Activated CD4-positive, CD25-positive, alpha-beta regulatory T cell treated with anti-CD3 and anti-CD28 coated beads, Interleukin-2, amount 50 U/mL, for 72 hours (primary cell): Measurements from ENCODE around the gene RAB11FIP4.

ENCODE experiments used
- DNase-seq: peaks from one replicate; pipeline ENCODE4 v3.0.0; 2021

RAB11FIP4 gene

DNA sequence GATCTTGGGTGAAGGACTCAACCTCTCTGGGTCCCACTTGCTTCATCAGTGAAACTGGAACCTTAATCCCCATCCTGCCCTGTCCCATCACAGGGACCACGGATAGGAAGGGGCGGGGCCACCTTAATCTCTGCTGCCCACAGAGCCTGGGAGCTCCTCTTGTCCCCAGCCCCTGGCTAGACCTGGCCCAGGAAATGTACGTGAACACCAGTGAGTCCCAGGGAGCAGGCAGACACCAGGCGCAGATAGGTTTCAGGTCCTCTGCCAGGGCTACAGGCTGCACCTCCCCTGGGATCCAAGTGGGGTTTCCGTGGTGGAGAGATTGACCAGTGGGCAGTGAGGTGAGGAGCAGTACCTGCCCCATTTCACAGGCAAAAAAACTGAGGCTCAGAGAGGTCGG lies 21.0 kb downstream of the RAB11FIP4 start:
- DNase-seq, result no peak

DNA sequence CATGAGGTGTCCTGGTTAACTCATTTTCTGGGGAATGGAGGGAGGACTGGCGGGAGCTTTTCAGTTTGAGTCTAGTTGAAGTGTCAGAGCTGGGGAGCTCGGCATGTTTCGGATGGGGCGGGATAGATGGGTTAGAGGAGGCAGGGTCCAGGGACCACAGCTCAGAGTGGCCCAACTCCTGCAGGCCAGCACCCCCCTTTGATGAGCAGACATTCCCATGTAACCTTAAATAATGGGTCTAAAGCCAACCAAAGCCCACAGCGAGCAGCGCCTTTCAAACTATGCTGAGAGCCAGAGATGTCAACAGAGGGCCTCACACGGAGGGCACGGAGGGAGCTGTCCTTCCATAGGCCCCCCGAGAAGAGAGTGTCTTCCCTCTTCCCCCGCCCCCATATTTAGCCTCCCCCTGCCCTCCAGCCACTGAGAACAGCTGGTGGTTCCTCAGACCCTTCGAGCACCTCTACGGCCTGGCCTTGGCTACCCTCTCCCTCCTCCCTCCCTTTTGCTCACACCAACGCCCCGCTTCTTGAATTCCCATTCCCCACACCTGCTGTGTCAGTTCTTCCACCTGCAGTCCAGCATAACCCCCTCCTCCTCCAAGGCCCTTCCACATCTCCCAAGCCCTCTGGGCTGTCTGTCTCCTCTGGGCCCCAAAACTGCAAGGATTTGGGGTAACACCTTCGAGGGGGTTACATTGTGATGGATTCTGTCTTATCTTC lies 21.8 kb downstream of the RAB11FIP4 start:
- no peak for DNase-seq

DNA sequence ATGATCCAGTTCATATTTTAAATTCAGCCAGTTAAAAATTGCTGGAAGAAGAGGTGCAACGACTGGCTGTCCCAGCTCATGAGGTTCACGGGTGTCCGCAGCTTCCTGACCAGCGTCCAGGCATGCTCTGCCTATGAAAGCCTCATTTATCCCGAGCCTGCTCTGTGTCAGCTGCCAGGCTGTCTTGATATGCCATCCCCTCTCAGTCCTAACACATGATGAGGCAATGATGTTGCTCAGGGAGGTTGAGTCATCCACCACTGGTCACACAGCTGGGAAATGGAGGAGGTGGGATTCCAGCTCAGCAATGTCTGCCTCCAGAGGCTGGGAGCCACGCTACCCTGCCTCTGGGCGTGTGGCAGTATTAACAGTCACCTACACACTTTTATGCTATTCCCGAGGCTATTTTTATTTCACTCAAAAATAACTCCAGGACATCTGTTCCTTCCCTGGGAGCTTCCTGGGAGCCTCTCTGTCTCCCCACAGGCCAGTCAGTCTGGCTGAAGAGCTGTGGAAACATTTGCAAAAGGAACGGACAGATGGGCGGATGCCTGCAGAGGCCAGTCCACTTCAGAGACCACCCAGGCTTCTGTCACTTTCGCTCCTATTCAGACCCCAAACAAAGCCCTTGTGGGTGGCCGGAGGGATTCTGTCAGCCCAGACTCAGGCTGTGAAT lies 22.5 kb downstream of the RAB11FIP4 start:
- no peak for DNase-seq

DNA sequence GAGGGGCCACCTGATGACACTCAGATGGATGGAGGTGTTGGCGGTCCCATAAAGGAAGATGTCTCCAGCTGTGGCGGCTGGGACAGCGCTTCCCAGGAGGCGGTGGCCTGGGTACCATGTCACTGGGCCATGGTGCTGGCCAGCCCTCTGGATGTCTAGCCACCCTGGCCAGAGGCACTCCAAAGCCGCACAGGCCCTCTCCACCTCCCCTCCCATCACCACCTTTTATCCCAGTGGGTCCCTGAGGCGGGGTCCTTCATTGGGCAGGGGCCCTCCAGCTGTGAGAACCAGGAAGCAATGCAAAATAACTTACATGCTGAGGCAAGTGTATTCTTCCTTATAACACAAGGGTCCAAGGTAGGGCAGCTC lies 23.1 kb downstream of the RAB11FIP4 start:
- DNase-seq, result no peak

DNA sequence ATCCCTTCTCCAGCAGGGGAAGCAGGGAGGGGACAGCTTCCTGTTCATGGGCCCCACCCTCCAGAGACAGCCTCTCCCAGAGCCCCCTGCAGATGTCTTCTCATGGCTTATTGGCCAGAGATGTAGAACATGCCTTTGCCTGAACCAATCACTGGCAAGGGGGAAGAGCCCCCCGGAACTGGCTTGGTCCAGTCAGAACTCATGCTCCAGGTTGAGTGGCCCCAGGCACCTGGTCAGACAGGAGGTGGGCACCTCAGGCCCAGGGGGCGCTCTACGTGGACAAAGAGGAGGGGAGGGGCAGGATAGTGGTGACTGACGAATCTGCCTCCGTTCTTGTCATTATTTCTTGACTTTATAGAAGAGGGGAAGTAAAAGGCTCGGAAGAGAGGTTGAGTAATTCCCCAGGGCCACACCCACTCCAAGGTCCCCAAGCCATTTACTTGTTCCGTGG lies 23.6 kb downstream of the RAB11FIP4 start:
- DNase-seq, result no peak

DNA sequence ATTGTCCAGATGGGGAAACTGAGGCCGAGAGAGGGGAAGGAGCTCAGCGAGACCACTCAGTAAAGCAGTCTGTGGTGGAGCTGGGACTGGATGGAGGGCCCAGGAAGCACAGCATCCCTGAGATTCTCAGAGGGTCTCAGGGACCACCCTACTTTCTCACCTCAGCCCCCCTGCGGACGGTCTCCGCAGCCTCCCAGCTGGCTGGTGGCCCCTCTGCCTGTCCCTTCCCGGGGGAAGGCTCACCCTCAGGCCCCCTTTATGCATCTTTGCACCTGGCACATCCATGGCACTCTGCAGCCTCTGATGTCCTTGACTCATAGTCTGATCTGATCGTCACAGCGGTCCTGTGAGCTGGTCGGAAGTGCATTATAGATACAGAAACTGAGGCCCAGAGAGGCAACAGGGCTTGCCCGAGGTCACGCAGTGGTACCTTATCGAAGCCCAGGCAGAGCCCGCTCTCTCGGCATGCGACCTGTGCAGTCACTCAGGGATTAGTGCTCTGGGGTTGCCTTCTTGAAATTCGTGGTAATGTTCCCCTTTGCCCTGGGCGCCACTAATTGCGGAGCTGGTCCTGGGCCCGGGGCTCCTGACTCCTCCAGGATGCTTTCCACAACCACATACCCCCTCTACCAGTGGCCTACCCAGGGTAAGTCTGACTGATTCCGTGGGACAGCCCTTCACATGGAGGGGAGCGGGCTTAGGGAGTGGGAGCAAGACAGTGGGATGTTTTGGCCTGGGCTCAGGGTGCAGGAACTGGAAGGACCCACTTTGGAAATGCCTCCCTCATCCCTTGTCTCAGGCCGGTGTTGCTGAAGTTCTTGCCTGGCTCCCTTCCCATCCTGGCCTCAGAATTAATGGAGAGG lies 24.4 kb downstream of the RAB11FIP4 start:
- no peak for DNase-seq

DNA sequence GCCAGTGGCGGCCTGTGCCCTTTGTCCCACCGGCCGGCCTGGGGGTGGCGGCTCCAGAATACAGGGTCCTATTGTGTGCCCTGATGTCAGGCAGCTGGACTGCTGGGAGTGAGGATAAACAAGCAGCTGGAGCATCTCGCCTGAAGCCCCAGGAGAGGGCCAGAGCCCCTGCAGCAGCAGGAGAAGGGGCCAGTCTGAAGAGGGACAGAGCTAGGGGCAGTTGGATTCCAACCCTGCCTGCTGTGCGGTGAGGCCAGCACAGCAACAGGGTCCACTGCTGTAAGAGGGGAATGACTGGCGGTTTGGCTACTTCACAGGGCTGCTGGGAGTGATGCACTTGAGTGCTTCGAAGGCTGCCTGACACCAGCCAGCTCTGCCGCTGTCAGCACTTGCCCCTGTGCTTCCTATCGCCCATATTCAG lies 25.0 kb downstream of the RAB11FIP4 start:
- no peak for DNase-seq

DNA sequence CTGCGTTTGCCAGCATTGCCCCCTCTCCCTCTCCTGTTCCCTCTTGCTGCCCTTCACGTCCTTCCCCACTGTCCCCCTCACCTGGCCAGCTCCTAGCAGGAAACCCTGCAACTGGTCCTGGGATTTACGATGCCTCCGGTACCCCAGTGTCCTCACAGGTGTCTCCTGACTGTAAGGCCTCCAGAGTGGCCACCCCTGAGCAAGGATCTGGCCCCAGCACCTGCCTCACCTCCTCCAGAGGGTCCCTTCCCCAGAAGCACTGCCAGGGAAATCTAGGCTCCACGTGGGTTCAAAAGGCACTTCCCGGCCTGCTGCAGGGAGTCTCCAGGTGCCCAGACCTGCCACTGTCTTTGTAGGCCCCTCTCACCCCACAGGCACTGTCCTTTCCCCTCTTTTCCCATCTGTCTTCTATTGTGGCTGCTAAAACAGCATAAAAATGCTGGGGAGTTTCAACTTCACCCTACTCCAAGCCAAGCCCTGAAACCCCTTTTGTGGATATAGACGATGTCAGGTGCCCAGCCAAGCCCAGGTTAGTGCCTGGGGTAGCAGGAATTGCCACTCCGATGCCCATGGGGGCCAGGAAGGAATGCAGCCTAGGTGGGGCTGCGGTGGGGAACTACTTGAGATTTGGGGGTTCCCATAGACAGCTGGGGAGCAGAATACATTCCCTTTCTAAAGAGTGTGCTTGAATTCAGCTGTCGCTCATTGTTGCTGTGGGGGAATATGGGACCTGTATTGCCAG lies 25.7 kb downstream of the RAB11FIP4 start:
- DNase-seq, result no peak

DNA sequence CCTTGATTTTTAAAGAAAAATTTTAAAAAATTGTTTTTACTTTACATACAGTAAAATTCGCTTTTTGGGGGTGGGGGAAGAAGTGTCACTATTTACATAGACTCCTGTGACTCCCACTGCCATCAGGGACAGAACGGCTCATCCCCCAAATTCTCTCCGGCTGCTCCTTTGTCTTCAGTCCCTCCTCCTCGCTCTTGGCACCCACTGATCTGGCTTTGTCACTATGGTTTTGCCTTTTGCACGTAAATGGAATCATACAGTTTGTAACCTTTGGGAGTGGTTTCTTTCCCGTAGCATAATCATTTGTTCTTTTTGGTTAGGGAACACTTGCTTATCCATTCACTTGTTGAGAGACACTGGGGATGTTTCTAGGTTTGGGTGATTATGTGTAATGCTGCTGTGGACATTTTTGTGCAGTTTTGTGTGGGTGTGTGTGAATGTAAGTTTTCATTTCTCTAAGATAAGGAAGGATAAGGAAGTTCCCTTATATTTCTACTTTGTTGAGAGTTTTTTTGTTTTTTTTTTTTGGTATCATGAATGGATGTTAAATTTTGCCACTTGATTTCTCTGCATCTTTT lies 27.4 kb downstream of the RAB11FIP4 start:
- no peak for DNase-seq

DNA sequence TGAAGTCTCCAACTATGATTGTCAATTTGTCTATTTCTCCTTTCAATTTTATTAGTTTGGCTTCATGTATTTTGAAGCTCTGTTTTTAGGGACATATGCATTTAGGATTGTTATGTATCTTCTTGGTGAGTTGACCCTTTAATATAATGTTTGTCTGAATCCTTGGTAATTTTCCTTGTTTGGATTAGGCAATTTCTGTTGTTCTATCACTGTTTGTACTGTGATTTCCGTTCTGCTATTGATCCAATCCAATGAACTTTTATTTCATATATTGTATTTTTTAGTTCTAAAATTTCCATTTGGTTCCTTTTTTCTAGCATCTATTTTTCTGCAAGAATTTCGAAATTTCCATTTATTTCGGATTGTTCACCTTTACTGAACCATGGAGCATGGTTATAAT lies 31.0 kb downstream of the RAB11FIP4 start:
- DNase-seq, result no peak

DNA sequence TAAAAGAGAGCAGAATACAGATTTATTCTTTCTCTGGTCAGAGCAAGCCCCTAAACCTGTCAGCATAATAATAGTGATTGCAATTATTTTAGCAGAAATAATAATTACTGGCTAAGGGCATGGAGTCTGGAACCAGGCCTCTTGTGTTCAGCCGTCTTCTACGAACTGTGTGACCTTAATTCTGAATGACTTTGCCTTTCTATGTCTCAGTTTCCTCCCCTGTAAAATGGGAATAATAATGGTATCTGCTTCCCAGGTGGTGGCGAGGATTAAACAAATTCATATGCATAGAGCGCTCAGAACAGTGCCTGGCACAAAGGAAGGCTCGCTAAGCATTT lies 33.4 kb downstream of the RAB11FIP4 start:
- no peak for DNase-seq

DNA sequence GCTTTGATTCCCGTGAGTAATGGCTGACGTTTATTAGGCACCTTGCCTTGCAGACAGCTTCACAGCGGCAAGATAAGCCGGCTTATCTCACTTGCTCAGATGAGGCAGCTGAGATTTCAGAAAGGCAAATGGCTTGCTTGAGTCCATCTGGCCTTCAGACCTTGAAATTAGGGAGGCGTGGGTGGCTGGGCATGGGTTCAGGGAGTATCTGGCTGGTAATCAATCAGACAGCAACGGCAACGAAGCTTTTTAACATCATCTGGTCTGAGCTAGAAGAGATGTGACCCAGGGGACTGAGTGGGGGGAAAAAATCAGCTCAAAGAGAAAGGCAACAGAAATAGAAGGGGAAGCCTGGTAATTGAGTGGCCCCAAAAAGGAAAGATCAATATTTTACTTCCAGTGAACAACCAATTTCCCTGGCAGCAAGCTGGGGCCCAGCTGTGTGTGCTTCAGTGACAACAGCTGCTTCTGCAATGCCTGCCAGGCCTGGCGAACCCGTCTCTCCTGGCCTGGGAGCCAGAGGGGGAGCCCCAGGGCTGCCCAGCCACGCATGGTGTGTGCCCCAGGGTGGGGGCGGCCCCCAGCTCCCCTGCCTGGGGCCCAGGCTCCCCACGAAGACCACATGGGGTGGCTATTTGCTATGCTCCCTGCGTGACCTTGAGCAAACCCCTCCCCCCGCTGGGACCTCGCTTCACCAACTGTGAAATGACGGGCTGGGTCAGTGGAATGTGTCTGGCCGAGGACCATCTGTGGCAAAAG lies 34.0 kb downstream of the RAB11FIP4 start:
- no peak for DNase-seq

DNA sequence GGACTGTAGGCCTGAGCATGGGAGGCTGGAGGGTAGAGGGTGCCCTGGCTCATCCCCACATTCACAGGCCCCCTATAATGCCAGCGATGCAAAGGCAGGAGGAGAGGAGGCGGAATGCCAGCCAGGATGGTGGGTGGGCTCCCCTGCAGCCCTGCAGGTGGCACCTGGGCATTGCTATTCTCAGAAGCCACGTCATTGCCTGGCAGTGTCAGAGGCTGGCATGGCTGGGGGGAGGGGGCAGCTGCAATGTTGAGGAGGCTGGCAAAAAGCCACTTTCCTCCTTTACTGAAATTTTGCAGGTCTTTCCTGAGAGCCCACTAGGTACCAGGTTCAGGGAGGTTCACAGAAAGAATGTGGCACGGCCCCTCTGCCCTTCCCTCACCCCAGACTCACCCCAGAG lies 36.2 kb downstream of the RAB11FIP4 start:
- DNase-seq, result no peak

DNA sequence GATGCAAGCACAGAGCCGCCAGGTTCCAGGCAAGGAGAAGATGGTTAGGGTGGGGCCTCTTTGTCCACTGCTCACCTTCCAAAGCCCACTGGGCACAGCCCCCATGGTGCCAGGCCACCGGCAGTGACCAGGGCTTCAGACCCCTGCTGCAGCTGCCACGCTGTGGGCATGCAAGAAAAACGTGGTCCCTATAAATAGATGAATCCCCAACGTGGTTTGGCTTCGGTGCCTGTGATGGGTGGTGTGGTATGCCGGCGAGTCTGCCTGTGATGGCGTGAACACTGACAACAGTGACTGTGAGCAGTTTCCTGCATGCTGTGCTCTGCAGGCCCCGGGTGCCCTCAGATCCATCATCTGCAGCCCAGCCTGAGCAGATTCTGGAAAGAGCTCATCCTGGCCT lies 36.6 kb downstream of the RAB11FIP4 start:
- no peak for DNase-seq

DNA sequence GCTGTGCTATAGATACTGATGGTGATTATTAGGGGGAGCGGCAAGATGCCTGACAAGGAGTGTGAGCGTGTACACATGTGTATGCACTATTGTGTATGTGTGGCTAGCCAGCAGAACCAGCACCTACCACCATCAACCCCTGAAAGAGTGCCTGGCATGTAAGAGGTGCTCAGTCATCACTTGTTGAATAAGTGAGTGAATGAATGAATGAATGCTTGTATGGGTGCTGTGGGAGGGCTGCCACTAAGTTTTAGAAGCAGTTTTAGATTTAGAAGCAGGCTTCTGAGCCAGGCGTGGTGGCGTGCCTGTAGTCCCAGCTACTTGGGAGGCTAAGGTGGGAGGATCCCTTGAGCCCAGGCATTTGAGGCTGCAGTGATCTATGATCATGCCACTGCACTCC lies 37.0 kb downstream of the RAB11FIP4 start:
- DNase-seq, result no peak

DNA sequence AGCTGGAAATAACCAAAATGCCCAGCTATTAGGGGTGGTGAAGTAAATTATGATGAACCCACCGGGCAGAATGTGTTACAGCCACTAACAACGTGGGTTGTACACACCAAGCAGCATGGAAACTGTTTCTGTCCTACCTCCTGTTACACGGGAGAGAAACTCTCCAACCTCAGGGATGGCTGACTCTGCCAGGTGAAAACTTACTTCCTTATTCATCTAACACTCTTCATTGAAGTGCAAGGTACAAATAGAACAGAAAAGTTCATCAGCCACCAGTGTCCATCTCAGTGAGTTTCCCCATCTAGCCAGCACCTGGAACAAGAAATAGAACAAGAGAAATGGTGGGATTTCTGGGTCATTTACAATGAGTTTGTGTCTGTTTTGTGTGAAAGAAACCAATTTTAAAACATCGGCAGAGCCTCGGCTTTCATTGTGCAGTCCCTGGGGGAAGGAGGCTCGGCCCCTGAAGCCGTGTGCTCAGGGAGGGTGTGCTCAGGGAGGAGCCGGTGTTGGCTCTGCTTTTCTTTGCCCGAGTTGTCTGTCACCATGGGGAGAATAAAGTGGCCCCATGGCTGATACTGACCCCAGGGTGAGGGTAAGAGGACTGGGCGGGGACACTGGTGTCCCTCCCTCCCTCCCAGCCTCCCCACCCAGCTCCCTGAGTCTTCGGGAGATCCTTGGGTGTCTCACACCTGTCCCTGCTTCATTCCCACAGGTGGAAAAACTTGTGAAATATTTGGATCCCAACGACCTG lies 39.8 kb downstream of the RAB11FIP4 start:
- no peak for DNase-seq

DNA sequence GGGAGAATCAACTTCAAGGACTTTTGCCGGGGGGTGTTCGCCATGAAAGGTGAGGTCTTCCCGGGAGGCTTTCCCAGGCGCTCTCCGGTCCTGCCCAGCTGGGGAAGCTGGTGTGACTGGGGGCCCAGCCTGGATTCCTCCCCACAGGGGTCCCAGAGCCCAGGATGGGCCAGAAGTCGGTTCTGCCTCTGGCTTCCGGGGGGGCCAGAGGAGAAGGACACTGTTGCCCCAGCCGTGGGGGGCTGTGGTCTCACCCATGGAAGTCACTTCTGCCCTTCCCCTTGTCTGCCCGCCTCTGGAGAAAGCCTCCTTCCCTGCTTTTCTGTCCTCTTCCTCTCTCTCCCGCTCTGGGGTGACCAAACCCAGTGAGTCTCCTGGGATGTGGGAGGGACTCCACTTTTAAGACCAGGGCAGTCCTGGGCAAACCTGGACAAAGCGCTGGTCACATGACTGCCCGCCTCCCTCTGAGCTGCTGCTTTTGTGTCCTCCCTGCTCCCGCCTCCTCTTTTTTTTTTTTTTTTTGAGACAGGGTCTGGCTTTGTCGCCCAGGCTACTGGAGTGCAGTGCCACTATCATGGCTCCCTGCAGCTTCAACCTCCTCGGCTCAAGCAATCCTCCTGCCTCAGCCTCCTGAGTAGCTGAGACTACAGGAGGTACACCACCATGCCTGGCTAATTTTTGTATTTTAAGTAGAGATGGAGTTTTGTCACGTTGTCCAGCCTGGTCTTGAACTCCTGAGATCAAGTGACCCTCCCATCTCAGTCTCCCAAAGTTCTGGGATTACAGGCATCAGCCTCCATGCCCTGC lies 40.6 kb downstream of the RAB11FIP4 start:
- no peak for DNase-seq

DNA sequence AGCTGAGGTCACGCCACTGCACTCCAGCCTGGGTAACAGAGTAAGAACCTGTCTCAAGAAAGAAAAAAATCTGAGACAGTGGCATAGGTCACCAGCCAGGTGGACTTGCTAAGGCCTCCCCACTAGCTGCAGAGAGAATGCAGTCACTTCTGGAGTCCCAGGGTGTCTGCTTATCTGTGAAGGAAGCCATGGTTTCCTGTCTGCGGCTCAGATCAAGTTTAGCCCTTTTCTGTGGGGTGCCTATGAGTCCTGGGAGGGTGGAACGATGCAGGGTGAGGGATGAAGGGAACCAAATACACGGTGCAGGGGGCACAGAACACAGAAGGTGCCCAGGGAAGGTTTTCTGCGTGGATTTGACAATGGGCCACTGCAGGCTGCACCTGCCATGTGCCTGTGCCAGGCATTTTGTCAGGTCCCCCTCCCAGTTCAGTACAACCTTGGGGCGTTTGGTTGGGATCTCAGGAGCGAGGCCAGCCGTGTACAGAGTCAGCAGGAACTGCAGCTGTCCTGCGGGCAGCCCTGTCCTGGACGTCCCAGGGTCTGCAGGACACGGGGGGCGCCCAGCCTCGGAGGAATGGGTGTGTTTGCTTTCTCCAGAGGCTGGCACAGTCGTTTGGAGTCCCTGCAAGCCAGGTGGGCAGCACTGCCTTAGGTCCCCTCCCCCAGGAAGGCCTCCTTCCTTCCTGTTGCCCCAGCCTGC lies 41.8 kb downstream of the RAB11FIP4 start:
- DNase-seq, result no peak

DNA sequence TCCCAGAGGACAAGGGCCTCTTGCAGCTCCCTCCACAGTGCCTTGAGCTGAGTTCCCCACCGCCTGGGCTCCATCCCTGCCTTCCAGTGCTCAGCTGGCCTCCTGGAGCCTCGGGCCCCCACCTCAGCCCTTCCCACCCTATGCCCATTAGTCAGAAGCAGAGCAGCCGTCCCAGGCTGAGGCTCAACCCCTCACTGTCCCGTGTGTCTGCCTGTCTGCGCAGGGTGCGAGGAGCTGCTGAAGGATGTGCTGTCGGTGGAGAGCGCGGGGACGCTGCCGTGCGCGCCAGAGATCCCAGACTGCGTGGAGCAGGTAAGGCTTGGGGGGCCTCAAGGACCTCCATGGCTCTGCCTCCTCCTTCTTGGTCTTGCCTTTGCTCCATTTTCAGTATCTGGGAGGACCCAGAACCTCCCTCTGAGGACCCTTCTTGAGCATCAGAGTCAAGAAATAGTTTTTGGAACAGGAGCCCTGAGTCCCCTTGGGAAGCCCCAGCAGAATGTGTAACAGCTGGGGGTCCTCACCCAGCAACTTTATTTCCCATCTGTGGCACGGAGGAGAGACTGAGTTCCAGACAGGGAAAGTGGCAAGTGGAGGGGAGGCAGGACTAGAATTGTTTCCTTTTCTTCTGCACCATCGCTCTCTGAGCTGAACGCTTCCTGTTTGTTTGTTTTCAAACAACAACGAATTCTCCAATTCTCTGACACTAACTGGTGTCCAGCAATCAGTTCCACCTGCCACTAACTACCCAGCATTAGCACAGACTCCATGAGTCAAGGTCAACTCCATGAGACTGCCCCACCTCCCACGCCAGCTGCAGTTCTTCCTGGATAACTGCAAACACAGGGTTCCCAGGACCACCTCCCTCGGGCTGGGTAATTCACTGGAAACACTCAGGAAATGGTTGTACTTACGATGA lies 42.6 kb downstream of the RAB11FIP4 start:
- no peak for DNase-seq
